ENCODE measurements around the gene MARCHF3. TPM values are rescaled to one million over a fixed set of nuclear protein-coding genes. Genes with fewer than 3 reads are reported as not detected.

MARCHF3 gene
- polyA plus RNA-seq, 1 donor from 2014 or later: 3.9 TPM

DNA sequence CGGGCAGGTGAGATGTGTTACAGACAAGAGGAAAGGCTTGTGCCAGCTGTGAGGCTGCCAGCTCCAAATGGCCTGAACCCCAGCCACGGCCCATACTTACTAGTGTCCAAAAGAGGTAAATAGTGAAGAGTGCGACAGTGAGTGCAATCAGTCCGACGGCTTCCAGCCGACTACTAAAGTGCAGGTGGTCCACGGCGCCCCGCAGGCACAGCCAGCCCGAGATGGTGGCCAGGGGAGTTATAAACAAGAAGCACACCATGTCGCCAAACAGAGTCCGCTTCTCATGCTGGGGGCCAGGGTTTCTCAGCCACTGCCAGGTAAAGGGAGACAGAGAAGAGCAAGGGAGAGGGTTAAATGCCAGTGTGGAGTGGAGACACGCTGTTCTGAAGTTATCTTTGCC, 152.3 kb downstream of the MARCHF3 start:
- Histone ChIP-seq H3K9me2 (ENCODE audit: insufficient read depth, low read length) (no peaks in the 10 kb centered on the region), H3K4me2 (ENCODE audit: low read length) (no peak overlapping the region), H3K4me3 (ENCODE audit: low read length) (no peak overlapping the region), H3K9me3 (ENCODE audit: low read length) (no peaks in the 10 kb centered on the region), H4K20me1 (ENCODE audit: insufficient read depth) (no peaks in the 10 kb centered on the region), H3K27ac (ENCODE audit: low read length) (no peak overlapping the region), H3K36me3 (ENCODE audit: insufficient read depth, low read length) (no peaks in the 10 kb centered on the region), H2AFZ (ENCODE audit: low read depth, low read length) (no peak overlapping the region), H3F3A (ENCODE audit: insufficient read depth, low read length, poor library complexity, severe bottlenecking) (no peaks in the 10 kb centered on the region), H3K27me3 (ENCODE audit: insufficient read depth, low read depth, low read length) (no peaks in the 10 kb centered on the region), H3K9ac (ENCODE audit: low read length) (no peak overlapping the region), H3K79me2 (replicated peaks; ENCODE audit: insufficient read depth, low read length) (no peaks in the 10 kb centered on the region)
- TF ChIP-seq MXI1 (conservative IDR thresholded peaks at IDR 0.05; ENCODE audit: poor library complexity, severe bottlenecking): no peak
- no peak for TF ChIP-seq RAD21 (conservative IDR thresholded peaks at IDR 0.05)

DNA sequence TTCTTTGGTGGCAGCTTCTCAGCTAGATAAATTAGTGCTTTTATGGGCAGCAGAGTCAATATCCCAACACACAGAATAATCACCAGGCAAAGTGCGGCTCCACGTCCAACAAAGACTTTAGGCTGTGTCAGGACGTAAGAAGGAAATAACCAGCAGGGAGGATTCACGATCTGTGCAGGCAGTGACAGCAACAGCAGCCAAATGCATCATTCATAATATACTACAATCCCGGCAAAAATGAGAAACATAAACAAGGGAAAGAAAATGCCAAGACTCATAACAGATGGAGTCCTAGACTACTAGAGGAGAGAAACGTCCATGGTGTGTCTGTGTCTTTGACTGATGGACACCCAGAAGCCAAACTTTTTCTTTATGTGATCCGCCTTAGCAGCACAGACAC, 152.8 kb downstream of the MARCHF3 start:
- no peaks in the 10 kb centered on the region for H3K79me2 ChIP-seq (replicated peaks; ENCODE audit: insufficient read depth, low read length)
- no peaks in the 10 kb centered on the region for H3K9me2 ChIP-seq (ENCODE audit: insufficient read depth, low read length)
- H3K27me3 ChIP-seq (ENCODE audit: insufficient read depth, low read depth, low read length): no peaks in the 10 kb centered on the region
- no peaks in the 10 kb centered on the region for H3F3A ChIP-seq (ENCODE audit: insufficient read depth, low read length, poor library complexity, severe bottlenecking)
- H3K4me3 ChIP-seq (ENCODE audit: low read length): no peak overlapping the region
- no peaks in the 10 kb centered on the region for H3K36me3 ChIP-seq (ENCODE audit: insufficient read depth, low read length)
- H4K20me1 ChIP-seq (ENCODE audit: insufficient read depth): no peaks in the 10 kb centered on the region
- no peak overlapping the region for H3K9ac ChIP-seq (ENCODE audit: low read length)
- H3K9me3 ChIP-seq (ENCODE audit: low read length): no peaks in the 10 kb centered on the region
- no peak overlapping the region for H3K27ac ChIP-seq (ENCODE audit: low read length)
- TF ChIP-seq MXI1 (conservative IDR thresholded peaks at IDR 0.05; ENCODE audit: poor library complexity, severe bottlenecking) (no peak), POLR2AphosphoS5 (IDR thresholded peaks at IDR 0.05) (no peak), EP300 (conservative IDR thresholded peaks at IDR 0.05; ENCODE audit: poor library complexity, severe bottlenecking) (no peak), RAD21 (conservative IDR thresholded peaks at IDR 0.05) (no peak), SMC3 (conservative IDR thresholded peaks at IDR 0.05; ENCODE audit: poor library complexity) (no peak), TAF1 (IDR thresholded peaks at IDR 0.05; ENCODE audit: low read depth) (no peak), EZH2 (IDR thresholded peaks at IDR 0.05; ENCODE audit: borderline replicate concordance, insufficient read depth, low read length, poor library complexity, severe bottlenecking) (no peak)
- TF ChIP-seq, protein P1, sequence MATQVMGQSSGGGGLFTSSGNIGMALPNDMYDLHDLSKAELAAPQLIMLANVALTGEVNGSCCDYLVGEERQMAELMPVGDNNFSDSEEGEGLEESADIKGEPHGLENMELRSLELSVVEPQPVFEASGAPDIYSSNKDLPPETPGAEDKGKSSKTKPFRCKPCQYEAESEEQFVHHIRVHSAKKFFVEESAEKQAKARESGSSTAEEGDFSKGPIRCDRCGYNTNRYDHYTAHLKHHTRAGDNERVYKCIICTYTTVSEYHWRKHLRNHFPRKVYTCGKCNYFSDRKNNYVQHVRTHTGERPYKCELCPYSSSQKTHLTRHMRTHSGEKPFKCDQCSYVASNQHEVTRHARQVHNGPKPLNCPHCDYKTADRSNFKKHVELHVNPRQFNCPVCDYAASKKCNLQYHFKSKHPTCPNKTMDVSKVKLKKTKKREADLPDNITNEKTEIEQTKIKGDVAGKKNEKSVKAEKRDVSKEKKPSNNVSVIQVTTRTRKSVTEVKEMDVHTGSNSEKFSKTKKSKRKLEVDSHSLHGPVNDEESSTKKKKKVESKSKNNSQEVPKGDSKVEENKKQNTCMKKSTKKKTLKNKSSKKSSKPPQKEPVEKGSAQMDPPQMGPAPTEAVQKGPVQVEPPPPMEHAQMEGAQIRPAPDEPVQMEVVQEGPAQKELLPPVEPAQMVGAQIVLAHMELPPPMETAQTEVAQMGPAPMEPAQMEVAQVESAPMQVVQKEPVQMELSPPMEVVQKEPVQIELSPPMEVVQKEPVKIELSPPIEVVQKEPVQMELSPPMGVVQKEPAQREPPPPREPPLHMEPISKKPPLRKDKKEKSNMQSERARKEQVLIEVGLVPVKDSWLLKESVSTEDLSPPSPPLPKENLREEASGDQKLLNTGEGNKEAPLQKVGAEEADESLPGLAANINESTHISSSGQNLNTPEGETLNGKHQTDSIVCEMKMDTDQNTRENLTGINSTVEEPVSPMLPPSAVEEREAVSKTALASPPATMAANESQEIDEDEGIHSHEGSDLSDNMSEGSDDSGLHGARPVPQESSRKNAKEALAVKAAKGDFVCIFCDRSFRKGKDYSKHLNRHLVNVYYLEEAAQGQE (IDR thresholded peaks at IDR 0.05; ENCODE audit: borderline replicate concordance): no peak
- TF ChIP-seq, protein P2, sequence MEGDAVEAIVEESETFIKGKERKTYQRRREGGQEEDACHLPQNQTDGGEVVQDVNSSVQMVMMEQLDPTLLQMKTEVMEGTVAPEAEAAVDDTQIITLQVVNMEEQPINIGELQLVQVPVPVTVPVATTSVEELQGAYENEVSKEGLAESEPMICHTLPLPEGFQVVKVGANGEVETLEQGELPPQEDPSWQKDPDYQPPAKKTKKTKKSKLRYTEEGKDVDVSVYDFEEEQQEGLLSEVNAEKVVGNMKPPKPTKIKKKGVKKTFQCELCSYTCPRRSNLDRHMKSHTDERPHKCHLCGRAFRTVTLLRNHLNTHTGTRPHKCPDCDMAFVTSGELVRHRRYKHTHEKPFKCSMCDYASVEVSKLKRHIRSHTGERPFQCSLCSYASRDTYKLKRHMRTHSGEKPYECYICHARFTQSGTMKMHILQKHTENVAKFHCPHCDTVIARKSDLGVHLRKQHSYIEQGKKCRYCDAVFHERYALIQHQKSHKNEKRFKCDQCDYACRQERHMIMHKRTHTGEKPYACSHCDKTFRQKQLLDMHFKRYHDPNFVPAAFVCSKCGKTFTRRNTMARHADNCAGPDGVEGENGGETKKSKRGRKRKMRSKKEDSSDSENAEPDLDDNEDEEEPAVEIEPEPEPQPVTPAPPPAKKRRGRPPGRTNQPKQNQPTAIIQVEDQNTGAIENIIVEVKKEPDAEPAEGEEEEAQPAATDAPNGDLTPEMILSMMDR (IDR thresholded peaks at IDR 0.05; ENCODE audit: poor library complexity, severe bottlenecking): no peak
- H3K4me2 ChIP-seq (ENCODE audit: low read length): no peak overlapping the region
- no peak overlapping the region for H2AFZ ChIP-seq (ENCODE audit: low read depth, low read length)

DNA sequence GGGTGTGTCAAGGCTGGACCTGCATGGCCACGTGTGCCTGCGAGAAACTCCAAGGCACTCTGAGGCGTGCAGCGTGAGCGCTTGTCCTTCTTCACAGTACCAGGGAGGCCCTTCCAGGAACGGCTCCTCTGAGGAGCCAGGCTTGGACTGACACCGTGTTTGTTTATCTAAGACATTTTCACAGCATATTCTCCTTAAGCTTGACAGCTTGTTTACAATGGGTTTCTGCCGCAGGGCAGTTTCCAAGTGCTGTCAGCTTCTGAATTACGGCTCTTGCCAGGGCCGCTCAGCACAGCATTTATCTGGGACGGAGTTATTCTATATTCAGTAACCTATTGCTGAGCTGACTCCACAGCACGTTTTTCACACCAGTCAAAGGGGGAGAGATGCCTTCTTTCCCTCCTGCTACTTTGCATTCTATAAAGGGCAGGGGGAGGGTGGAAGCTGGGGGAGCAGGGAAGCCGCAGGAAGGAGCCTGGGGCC, 155.0 kb downstream of the MARCHF3 start:
- Histone ChIP-seq H2AFZ (ENCODE audit: low read depth, low read length) (no peak overlapping the region), H3K36me3 (ENCODE audit: insufficient read depth, low read length) (no peaks in the 10 kb centered on the region), H3F3A (ENCODE audit: insufficient read depth, low read length, poor library complexity, severe bottlenecking) (no peaks in the 10 kb centered on the region), H3K4me3 (ENCODE audit: low read length) (peak overlapping the region; percentile 39), H3K9me2 (ENCODE audit: insufficient read depth, low read length) (no peaks in the 10 kb centered on the region), H3K27me3 (ENCODE audit: insufficient read depth, low read depth, low read length) (no peaks in the 10 kb centered on the region), H4K20me1 (ENCODE audit: insufficient read depth) (no peaks in the 10 kb centered on the region), H3K9me3 (ENCODE audit: low read length) (no peaks in the 10 kb centered on the region), H3K9ac (ENCODE audit: low read length) (no peak overlapping the region), H3K79me2 (replicated peaks; ENCODE audit: insufficient read depth, low read length) (no peaks in the 10 kb centered on the region), H3K4me2 (ENCODE audit: low read length) (peak overlapping the region; percentile 11), H3K27ac (ENCODE audit: low read length) (peak overlapping the region; percentile 30)
- TF ChIP-seq, protein P1 (IDR thresholded peaks at IDR 0.05; ENCODE audit: borderline replicate concordance): peak; percentile 47
- TF ChIP-seq RAD21 (conservative IDR thresholded peaks at IDR 0.05) (peak; percentile 36), EZH2 (IDR thresholded peaks at IDR 0.05; ENCODE audit: borderline replicate concordance, insufficient read depth, low read length, poor library complexity, severe bottlenecking) (no peak), EP300 (conservative IDR thresholded peaks at IDR 0.05; ENCODE audit: poor library complexity, severe bottlenecking) (peak; percentile 92), POLR2AphosphoS5 (IDR thresholded peaks at IDR 0.05) (peak; percentile 96), TAF1 (IDR thresholded peaks at IDR 0.05; ENCODE audit: low read depth) (no peak), SMC3 (conservative IDR thresholded peaks at IDR 0.05; ENCODE audit: poor library complexity) (peak; percentile 20)
- TF ChIP-seq, protein P2 (IDR thresholded peaks at IDR 0.05; ENCODE audit: poor library complexity, severe bottlenecking): no peak

Data from neural cell (in vitro differentiated cells).